ENCODE measurements around the gene DCDC2C. TPM values are rescaled to one million over a fixed set of nuclear protein-coding genes. Genes with fewer than 3 reads are reported as not detected.

Gene DCDC2C
- total and polyA plus RNA-seq, 2 of the 4 experiments (the other 2 are of a cell fraction) = not detected

DNA sequence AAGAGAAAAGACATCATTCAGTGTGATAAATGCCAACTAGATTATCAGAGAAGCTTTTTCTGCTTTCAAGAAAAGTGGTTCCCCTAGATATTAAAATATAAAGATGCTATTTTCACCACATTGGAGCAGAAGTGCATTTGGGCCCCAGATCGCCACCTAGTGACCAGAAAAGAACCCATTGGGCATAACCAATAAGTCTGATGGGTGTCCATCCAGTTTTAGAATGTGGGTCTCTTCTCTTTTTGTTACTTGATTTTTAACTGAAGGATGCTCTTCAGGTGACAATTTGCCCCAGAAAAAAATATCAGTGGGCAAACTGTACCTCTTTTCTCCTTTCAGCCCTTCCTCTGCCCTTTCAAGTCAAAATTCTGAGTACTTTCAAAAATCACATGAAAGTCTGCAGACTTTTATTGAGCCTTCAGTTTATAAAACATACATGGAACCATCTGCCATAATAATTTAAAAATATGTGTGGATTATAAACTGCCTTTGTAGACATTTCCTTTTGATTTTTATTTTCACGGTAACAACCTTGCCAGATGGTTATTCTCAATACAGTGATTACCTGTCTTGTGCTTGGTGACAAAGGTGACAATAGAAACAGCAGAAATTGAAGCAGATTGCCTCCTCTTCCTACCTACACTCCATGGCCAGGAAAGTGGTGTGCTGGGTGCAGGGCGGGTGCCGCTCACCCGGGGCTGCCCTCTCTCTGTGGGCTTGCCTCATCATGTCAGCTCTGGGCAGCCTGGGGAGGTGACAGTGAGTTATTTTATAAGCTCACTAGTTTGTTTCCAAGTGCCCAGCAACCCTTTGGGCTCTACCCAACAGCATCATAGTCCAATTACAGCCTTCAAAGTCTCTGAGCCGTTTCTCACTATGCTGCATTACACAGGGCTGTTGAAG lies 124.5 kb downstream of the DCDC2C start (continued):
- TF ChIP-seq CTCF (conservative IDR thresholded peaks at IDR 0.05; ENCODE audit: low read depth, low read length) (peak; percentile 71), RAD21 (IDR thresholded peaks at IDR 0.05; ENCODE audit: low read length) (peak; percentile 64)

DNA sequence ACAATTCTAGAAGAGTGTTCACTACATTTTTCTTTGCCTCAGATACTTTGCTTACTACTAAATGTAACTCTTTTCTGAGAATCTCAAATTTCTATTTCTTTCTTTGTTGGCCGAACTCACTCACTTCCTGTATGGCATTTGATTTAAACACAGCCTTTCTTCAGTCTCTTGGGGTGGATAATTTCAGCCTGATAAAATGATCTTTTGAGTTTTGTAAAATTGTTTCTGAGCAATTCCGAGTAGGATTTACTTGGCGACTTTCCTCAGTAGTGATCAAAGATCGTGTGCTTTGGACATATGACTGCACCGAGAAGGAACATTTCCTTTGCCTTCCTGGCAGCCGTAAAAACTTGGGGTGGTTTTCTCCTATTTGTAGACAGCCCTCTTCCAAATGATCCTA lies 127.4 kb downstream of the DCDC2C start:
- H3K9me3 ChIP-seq (ENCODE audit: control insufficient read depth, insufficient read depth, low read length) = no peaks in the 10 kb centered on the region; the same call in 1 of the 2 replicates
- H2AK5ac ChIP-seq (ENCODE audit: low read depth, low read length) = no peak overlapping the region
- ATAC-seq (ENCODE audit: low read depth) (no peak), DNase-seq (no peak)
- no peak overlapping the region for H3K23ac ChIP-seq (ENCODE audit: low read depth, low read length)
- H3K56ac ChIP-seq (ENCODE audit: extremely low read depth, insufficient read depth, low read length) = no peak overlapping the region
- H3K14ac ChIP-seq (replicated peaks; ENCODE audit: low read depth, low read length) = no peak overlapping the region
- H4K20me1 ChIP-seq (ENCODE audit: insufficient read depth, low read length) = no peaks in the 10 kb centered on the region
- H3K36me3 ChIP-seq (ENCODE audit: control insufficient read depth, insufficient read depth, low read length) = no peaks in the 10 kb centered on the region
- TF ChIP-seq FOS (IDR thresholded peaks at IDR 0.05; ENCODE audit: low read depth, low read length) (no peak), ELK1 (IDR thresholded peaks at IDR 0.05; ENCODE audit: borderline replicate concordance, low read depth, low read length) (no peak), MAFK (IDR thresholded peaks at IDR 0.05; ENCODE audit: low read depth, low read length) (no peak), NFE2L2 (IDR thresholded peaks at IDR 0.05; ENCODE audit: low read depth, low read length) (no peak), SMC3 (IDR thresholded peaks at IDR 0.05; ENCODE audit: low read depth, low read length) (no peak), RCOR1 (IDR thresholded peaks at IDR 0.05; ENCODE audit: insufficient replicate concordance, low read length) (no peak), CHD1 (IDR thresholded peaks at IDR 0.05; ENCODE audit: low read depth, low read length) (no peak), RAD21 (IDR thresholded peaks at IDR 0.05; ENCODE audit: low read length) (no peak)
- H3K27ac ChIP-seq (ENCODE audit: insufficient read depth, low read length) = no peak overlapping the region
- no peaks in the 10 kb centered on the region for H3K4me1 ChIP-seq (ENCODE audit: control insufficient read depth, insufficient read depth, low read length)
- peaks cover 6% of the 10 kb centered on the region for H3K27me3 ChIP-seq (ENCODE audit: control insufficient read depth, insufficient read depth, low read length)
- dilution Hi-C loops (cut with HindIII; ENCODE audit: low sequenced_read_pairs, unreplicated experiment) (no loop called here), in situ Hi-C loops (cut with MboI; ENCODE audit: low sequenced_read_pairs) (no loop called here), intact Hi-C loops (cut with micrococcal nuclease) (no loop called here)
- BruUV-seq (replicated peaks) = no TSS peak
- no peak overlapping the region for H2BK15ac ChIP-seq (ENCODE audit: low read depth, low read length)
- no peak overlapping the region for H3K4ac ChIP-seq (ENCODE audit: low read depth, low read length)
- H3K9ac ChIP-seq (ENCODE audit: low read depth, low read length) = no peak overlapping the region
- no peaks in the 10 kb centered on the region for H3K79me1 ChIP-seq (ENCODE audit: low read depth in 1 of 2, low read length in 2 of 2)
- no peak overlapping the region for H4K5ac ChIP-seq (ENCODE audit: low read depth, low read length)
- no peaks in the 10 kb centered on the region for H3K9me1 ChIP-seq (ENCODE audit: insufficient read depth, low read length)
- H2AFZ ChIP-seq (replicated peaks; ENCODE audit: low read length, poor library complexity) = no peak overlapping the region
- H4K8ac ChIP-seq (ENCODE audit: low read depth in 2 of 2, low read length in 2 of 2) = no peak overlapping the region
- H2BK120ac ChIP-seq (ENCODE audit: low read depth, low read length) = no peak overlapping the region
- H2BK20ac ChIP-seq (ENCODE audit: low read depth, low read length) = no peak overlapping the region
- POLR2A ChIA-PET (ENCODE audit: unreplicated experiment) = no interaction called here
- no peak overlapping the region for H4K91ac ChIP-seq (ENCODE audit: insufficient read depth, low read depth, low read length)
- no peak overlapping the region for H2AK9ac ChIP-seq (replicated peaks; ENCODE audit: low read depth, low read length, poor library complexity)
- no peak overlapping the region for H2BK5ac ChIP-seq (ENCODE audit: low read depth, low read length, poor library complexity, severe bottlenecking)
- no peak overlapping the region for H3K4me2 ChIP-seq (ENCODE audit: low read depth, low read length)
- no peak overlapping the region for H3K4me3 ChIP-seq (ENCODE audit: insufficient read depth, low read depth, low read length)
- no CpG with 5 or more reads among the region's 6 CpGs for WGBS, 2 experiments (ENCODE audit: extremely low coverage in 2 of 2, insufficient read length in 1 of 2)
- no peak overlapping the region for H3K18ac ChIP-seq (ENCODE audit: low read depth, low read length)
- CTCF ChIA-PET = no interaction called here
